DOHH2 (cell line): ENCODE results near the gene FOXP4.

ENCODE experiments used
- H3F3A ChIP-seq: fragments of 200-600 bp; sonication (generic), shearing (Covaris generic); 2 replicates; pipeline ENCODE4 v1.6.0; 2016; ENCODE audit warnings: antibody characterized with exemption, mild to moderate bottlenecking; ENCODE audit not compliant: control insufficient read depth, insufficient read depth
- H3K27ac ChIP-seq: fragments of 200-600 bp; sonication (generic); 2 replicates; pipeline ENCODE4 v1.5.1; 2014; ENCODE audit warnings: low read depth, mild to moderate bottlenecking, low read length, moderate library complexity
- H3K27me3 ChIP-seq: fragments of 200-600 bp; sonication (generic); 2 replicates; pipeline ENCODE4 v1.6.1; 2014; ENCODE audit warnings: mild to moderate bottlenecking, low read length, mixed read lengths; ENCODE audit not compliant: control insufficient read depth
- H3K36me3 ChIP-seq: fragments of 200-600 bp; sonication (generic); 2 replicates; pipeline ENCODE4 v1.6.1; 2014; ENCODE audit warnings: mild to moderate bottlenecking, low read length, moderate library complexity, mixed read lengths; ENCODE audit not compliant: control insufficient read depth
- H3K4me1 ChIP-seq: fragments of 200-600 bp; sonication (generic); 2 replicates; pipeline ENCODE4 v1.6.1; 2014; ENCODE audit warnings: mild to moderate bottlenecking, low read length, mixed read lengths; ENCODE audit not compliant: control insufficient read depth
- H3K4me2 ChIP-seq: fragments of 200-600 bp; sonication (generic); 2 replicates; pipeline ENCODE4 v1.6.0; 2014; ENCODE audit warnings: mild to moderate bottlenecking, low read length, moderate library complexity
- H3K4me3 ChIP-seq: fragments of 200-600 bp; sonication (generic); 2 replicates; pipeline ENCODE4 v1.5.1; 2014; ENCODE audit warnings: mild to moderate bottlenecking, low read length, mixed read lengths
- H3K79me2 ChIP-seq: fragments of 200-600 bp; sonication (generic); 2 replicates; pipeline ENCODE4 v1.6.1; 2014; ENCODE audit warnings: mild to moderate bottlenecking, low read length, mixed read lengths; ENCODE audit not compliant: control insufficient read depth
- H3K9me2 ChIP-seq: fragments of 200-600 bp; sonication (generic); replicated peaks from 2 replicates; pipeline ENCODE4 v1.6.1; 2014; ENCODE audit warnings: mild to moderate bottlenecking, low read length, mixed read lengths; ENCODE audit not compliant: control insufficient read depth
- H3K9me3 ChIP-seq: fragments of 200-600 bp; sonication (generic); 2 replicates; pipeline ENCODE4 v1.6.1; 2014; ENCODE audit warnings: antibody characterized with exemption, low read length, mixed read lengths; ENCODE audit not compliant: control insufficient read depth, insufficient read depth
- H4K20me1 ChIP-seq: fragments of 200-600 bp; sonication (generic); 2 replicates; pipeline ENCODE4 v1.6.0; 2014; ENCODE audit warnings: low read depth, mild to moderate bottlenecking, antibody characterized with exemption, low read length, moderate library complexity; ENCODE audit not compliant: control insufficient read depth, insufficient read depth
- EZH2phosphoT487 ChIP-seq: fragments of 200-600 bp; sonication (generic); IDR thresholded peaks from 2 replicates; pipeline ENCODE4 v1.6.1; 2017; ENCODE audit warnings: borderline replicate concordance, mild to moderate bottlenecking, antibody characterized with exemption, low read length, moderate library complexity, mixed read lengths
- TF ChIP-seq, protein P1 (sequence below): fragments of 200-600 bp; sonication (generic); IDR thresholded peaks from one replicate; pipeline ENCODE4 v1.5.1; 2014; ENCODE audit warnings: antibody characterized with exemption, mild to moderate bottlenecking, low read depth, low read length; ENCODE audit not compliant: poor library complexity, severe bottlenecking

Gene FOXP4

GRCh38 chr6:41529970-41530369, 16.2 kb upstream of the FOXP4 start:
- TF ChIP-seq, protein P1, sequence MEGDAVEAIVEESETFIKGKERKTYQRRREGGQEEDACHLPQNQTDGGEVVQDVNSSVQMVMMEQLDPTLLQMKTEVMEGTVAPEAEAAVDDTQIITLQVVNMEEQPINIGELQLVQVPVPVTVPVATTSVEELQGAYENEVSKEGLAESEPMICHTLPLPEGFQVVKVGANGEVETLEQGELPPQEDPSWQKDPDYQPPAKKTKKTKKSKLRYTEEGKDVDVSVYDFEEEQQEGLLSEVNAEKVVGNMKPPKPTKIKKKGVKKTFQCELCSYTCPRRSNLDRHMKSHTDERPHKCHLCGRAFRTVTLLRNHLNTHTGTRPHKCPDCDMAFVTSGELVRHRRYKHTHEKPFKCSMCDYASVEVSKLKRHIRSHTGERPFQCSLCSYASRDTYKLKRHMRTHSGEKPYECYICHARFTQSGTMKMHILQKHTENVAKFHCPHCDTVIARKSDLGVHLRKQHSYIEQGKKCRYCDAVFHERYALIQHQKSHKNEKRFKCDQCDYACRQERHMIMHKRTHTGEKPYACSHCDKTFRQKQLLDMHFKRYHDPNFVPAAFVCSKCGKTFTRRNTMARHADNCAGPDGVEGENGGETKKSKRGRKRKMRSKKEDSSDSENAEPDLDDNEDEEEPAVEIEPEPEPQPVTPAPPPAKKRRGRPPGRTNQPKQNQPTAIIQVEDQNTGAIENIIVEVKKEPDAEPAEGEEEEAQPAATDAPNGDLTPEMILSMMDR, result no peak
- no peak for TF ChIP-seq EZH2phosphoT487
- Histone ChIP-seq H3K27ac (no peak overlapping the region), H3K36me3 (no peaks in the 10 kb centered on the region), H3K4me1 (peaks cover 20% of the 10 kb centered on the region), H3F3A (no peaks in the 10 kb centered on the region), H3K4me2 (no peak overlapping the region), H3K4me3 (no peak overlapping the region), H4K20me1 (no peaks in the 10 kb centered on the region), H3K79me2 (no peaks in the 10 kb centered on the region), H3K27me3 (peaks cover 19% of the 10 kb centered on the region), H3K9me3 (no peaks in the 10 kb centered on the region), H3K9me2 (no peaks in the 10 kb centered on the region)

- Histone ChIP-seq H3K36me3 (no peaks in the 10 kb centered on the region), H3K9me3 (no peaks in the 10 kb centered on the region), H3K79me2 (no peaks in the 10 kb centered on the region), H3K4me2 (no peak overlapping the region), H3K27me3 (peaks cover 19% of the 10 kb centered on the region), H3K4me1 (peaks cover 20% of the 10 kb centered on the region), H3K9me2 (no peaks in the 10 kb centered on the region), H3K4me3 (no peak overlapping the region), H3F3A (no peaks in the 10 kb centered on the region), H4K20me1 (no peaks in the 10 kb centered on the region), H3K27ac (no peak overlapping the region)
- TF ChIP-seq, protein P1, result no peak
- TF ChIP-seq EZH2phosphoT487, result no peak
Measured at GRCh38 chr6:41530476-41530875, 15.7 kb upstream of the FOXP4 start.

DNA sequence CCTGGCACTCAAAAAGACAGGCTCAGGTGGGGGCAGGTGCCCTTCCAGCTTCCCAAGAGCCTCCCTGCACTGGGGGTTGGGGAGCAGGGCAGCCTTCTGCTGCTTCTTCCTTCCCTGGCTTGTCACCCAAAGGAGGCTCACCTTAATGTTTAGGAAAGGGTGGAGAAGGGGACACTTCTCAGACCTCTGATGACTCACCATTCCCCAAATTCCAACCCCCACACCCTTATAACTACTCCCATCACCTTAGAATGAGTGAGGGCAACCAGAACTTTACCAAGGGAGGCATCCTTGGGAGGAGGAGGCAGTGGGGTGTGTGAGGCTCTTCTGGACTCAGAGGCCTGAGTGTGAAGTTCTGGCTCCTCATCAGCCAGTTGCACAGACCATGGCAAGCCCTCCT, 15.2 kb upstream of the FOXP4 start:
- Histone ChIP-seq H3K9me3 (no peaks in the 10 kb centered on the region), H3K9me2 (no peaks in the 10 kb centered on the region), H4K20me1 (no peaks in the 10 kb centered on the region), H3K79me2 (no peaks in the 10 kb centered on the region), H3K4me2 (no peak overlapping the region), H3K27me3 (peaks cover 19% of the 10 kb centered on the region), H3K4me3 (no peak overlapping the region), H3K4me1 (peaks cover 20% of the 10 kb centered on the region), H3F3A (no peaks in the 10 kb centered on the region), H3K36me3 (no peaks in the 10 kb centered on the region), H3K27ac (no peak overlapping the region)
- TF ChIP-seq, protein P1, result no peak
- no peak for TF ChIP-seq EZH2phosphoT487
